Activated CD4-positive, alpha-beta T cell treated with anti-CD3 and anti-CD28 coated beads for 48 hours (primary cell): ENCODE data around the gene CLDN9.

Experiments
- DNase-seq: peaks from one replicate; pipeline ENCODE4 v3.0.0-alpha.2; 2020

CLDN9 gene

DNA sequence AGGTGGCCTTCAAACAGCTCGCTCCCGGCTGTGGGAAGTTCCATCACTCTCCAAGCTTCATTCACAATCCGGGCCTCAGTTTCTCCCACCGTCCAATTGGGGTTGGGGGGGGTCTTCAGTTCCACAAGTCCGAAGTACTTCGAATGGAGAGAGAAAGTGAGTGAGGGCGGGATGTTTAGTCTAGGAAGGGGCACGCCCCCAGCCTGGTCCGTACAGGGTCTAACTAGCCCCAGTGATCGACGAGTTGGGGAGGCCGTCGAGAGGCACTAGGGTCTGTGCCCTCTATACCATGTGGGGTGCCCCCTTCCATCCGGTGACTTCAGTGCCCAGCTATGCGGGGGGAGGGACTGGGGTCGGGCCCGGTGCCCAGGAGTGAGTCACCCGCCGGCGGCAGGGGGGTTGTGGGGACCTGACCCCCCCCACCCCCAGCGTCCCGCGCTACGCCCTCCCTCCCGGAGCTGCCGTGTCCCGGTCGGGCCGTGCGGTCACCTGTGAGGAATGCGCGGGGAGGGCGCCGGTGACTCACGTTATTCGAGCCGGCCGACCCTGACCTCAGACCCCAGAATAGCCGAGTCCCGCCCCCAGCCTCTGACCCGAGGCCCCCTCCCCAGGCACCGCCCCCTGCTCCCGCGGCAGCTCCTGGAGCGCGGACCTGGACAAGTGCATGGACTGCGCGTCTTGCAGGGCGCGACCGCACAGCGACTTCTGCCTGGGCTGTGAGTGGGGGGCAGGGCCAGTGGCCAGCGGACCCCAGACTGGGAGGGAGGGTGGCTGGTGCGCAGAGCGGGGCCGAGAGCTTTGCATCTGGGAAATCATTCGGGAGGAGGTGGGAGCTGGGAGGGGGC lies 8.1 kb downstream of the CLDN9 start:
- DNase-seq: peak; percentile 61

DNA sequence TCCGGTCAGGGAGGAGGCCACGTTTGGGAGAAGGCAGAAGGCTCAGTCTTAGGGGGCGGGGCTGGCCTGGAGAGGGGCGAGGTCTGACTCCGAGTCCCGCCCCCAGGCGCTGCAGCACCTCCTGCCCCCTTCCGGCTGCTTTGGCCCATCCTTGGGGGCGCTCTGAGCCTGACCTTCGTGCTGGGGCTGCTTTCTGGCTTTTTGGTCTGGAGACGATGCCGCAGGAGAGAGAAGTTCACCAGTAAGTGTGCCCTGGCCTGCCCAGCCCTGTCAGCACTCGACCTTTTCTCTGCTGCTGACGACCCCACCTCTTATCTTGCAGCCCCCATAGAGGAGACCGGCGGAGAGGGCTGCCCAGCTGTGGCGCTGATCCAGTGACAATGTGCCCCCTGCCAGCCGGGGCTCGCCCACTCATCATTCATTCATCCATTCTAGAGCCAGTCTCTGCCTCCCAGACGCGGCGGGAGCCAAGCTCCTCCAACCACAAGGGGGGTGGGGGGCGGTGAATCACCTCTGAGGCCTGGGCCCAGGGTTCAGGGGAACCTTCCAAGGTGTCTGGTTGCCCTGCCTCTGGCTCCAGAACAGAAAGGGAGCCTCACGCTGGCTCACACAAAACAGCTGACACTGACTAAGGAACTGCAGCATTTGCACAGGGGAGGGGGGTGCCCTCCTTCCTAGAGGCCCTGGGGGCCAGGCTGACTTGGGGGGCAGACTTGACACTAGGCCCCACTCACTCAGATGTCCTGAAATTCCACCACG lies 8.9 kb downstream of the CLDN9 start:
- peak; percentile 96 for DNase-seq

DNA sequence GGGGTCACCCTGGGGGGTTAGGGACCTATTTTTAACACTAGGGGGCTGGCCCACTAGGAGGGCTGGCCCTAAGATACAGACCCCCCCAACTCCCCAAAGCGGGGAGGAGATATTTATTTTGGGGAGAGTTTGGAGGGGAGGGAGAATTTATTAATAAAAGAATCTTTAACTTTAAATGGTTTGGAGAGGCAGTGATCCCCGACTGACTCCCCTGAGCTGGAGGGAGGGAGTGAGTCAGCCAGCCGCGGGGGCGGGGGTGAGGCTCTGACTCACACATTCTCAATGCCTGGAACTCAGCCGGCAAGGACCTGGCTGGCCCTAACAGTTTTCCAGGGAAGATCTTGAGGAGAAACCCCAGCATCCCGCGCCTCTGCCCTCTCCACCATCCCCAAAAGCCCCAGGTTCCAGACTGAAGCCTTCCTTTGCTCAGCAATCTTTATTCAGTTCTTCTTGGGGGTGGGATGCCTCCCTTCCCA lies 9.5 kb downstream of the CLDN9 start:
- peak; percentile 95 for DNase-seq

DNA sequence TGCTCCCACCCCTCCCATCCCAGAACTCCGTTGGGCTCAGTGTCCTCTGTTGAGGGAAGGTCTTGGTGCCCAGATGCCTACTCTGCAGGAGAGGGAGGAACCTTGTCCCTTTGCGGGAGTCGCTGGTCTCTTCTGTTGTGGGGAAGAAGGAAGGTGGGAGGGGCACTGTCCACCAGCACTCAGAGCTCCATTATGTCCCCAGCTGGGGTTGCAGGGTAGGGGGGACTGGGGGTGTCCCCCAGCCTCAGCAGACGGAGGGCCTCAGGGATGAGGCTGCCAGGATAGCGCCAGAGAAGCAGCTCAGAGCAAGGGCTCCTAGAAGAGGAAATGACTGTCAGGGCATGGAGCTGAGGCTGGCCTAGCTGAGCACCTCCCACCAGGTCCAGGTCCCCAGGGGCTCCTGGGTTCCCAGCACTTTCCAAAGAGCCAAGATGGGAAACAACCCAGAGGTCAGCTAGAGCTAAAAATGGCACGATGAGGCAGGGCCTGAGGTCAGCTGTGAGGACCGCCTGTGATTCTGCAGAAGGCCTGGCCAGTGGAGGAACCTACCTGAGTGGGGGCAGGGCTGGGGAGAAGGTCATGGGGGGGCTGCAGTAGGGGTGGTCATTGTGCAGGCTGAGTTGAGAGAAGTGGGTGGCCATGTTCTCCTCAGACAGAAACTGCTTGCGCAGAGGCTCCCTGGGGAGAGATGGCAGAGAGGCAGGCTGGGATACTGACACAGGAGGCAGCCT lies 10.1 kb downstream of the CLDN9 start:
- peak; percentile 56 for DNase-seq

DNA sequence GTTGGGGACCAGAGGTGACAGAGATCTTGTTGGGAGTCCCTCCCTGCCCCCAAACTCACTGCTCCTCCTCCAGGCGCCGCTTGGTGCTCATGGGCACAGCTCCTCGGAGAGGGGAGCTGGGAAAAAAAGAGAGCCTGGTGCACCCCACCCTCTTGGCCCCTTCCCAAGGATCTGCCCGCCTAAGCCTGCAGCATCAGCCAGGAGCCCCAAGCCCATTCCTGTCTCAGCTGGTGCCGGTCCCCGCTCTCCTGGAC lies 10.6 kb downstream of the CLDN9 start:
- no peak for DNase-seq

DNA sequence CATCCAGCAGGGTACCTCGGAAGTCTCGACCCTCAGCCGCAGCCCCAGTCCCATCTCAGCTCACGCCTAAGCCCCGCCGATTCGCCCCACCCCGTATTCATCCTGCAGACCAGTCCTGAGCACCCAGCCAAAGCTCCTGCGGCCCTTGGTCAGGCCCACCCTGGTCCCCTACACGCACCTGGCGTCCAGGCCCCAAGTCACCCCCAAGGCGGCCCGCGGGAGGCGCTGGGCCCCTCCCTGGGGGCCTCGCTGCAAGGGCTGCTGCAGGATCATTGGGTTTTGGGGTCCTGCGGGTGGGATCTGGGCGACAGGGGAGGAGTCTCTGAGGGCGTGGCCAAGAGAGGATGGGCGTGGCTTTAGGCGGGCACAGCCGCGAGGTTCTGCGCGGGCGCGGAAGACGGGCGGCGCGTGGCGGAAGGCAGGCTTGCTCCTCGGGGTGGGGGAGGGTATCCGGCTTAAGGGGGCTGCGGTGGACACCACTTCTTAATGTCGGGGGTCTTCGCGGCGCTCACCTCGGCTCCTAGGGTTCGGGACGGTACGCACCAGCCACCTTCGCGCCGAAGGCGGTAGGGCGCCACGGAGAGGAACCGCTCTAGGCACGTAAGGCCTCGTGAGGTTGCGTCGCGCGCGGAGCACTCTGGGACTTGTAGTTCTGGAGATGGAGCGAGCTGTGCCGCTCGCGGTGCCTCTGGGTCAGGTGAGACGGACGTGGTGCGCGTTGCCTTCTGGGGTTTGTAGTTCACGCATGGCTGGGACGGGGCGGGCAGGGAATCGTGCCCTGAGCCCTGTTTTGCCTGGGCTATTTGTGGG lies 11.2 kb downstream of the CLDN9 start, which contains the start of the genes HCFC1R1 and THOC6:
HCFC1R1 (minus strand) TSS at position 274 of the 810 bp plus-strand sequence; CDS start at position 273, 1 bp downstream.
THOC6 (plus strand) TSS at position 367 of the 810 bp plus-strand sequence; CDS start at position 659, 292 bp downstream.
- DNase-seq: peak; percentile 98

DNA sequence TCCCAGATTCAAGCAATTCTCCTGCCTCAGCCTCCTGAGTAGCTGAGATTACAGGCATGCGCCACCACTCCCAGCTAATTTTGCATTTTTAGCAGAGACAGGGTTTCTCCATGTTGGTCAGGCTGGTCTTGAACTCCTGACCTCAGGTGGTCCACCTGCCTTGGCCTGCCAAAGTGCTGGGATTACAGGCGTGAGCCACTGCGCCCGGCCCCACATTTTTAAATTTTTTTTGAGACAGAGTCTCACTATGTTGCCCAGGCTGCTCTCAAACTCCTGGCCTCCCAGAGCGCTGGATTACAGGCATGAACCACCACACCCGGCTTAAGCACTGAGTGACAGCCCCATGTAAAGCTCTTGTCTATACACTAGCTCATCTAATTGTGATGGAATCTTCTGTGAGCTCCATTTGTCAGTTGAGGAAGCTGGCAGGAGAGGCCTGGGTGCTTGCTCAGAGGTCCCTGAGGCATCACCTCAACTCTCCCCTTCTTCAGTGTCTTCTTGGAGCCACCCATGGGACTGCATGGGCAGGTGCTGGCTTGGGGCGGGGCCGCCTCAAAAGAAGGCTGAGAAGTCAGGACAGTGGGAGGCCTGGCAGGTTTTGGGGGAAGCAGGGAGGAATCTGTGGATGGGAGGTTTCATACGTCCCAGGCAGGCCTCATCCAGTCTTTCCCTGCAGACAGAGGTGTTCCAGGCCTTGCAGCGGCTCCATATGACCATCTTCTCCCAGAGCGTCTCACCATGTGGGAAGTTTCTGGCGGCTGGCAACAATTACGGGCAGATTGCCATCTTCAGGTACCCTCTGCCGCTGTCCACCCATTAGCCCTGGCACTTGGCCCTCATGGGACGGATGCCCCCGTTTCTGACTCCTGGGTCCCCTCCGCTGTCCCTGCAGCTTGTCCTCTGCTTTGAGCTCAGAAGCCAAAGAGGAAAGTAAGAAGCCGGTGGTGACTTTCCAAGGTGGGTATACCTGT lies 12.6 kb downstream of the CLDN9 start:
- no peak for DNase-seq

DNA sequence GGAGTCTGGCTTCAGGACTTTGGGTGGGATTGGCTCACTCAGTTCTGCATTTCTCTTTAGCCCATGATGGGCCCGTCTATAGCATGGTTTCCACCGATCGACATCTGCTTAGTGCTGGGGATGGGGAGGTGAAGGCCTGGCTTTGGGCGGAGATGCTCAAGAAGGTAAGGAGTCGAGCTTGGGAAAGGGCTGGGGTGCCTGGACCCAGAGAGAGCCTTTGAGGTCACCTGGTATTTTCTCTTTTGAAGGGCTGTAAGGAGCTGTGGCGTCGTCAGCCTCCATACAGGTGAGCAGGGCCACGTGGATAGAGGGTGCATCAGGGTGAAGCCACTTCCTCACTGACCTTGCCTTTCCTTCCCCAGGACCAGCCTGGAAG lies 13.3 kb downstream of the CLDN9 start:
- DNase-seq: no peak

DNA sequence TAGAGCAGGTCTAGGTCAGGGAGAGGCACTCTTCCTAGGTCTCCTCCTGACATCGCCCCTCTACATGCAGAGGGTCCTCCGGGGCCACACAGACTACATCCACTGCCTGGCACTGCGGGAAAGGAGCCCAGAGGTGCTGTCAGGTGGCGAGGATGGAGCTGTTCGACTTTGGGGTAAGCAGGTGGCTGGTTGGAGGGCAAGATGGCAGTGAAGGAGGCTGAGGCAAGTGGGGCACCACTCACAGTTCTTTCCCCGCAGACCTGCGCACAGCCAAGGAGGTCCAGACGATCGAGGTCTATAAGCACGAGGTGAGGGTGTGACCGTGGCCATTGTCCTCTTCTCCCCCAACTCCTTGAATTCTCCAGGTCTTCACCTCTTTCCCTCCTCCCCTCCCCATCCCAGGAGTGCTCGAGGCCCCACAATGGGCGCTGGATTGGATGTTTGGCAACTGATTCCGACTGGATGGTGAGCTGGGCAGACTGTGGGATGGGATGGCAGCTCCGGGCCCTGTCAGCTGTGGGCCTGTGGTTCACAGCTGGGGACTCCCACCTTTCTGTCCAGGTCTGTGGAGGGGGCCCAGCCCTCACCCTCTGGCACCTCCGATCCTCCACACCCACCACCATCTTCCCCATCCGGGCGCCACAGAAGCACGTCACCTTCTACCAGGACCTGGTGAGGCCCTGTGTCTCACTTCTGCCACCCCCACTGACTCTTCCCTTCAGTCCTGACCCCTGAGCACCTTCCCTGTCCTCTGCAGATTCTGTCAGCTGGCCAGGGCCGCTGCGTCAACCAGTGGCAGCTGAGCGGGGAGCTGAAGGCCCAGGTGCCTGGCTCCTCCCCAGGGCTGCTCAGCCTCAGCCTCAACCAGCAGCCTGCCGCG lies 14.1 kb downstream of the CLDN9 start:
- no peak for DNase-seq

DNA sequence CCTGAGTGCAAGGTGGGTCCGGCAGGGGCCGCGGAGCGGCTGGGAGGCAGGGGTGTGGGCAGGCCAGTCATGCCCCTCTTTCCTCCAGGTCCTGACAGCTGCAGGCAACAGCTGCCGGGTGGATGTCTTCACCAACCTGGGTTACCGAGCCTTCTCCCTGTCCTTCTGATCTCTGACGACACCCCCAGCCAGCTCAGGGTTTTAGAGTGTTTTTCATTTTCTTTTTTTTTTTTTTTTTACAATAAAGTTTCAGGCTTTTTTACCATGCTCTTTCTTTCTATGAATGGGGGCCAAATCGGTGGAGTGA lies 14.7 kb downstream of the CLDN9 start:
- no peak for DNase-seq

DNA sequence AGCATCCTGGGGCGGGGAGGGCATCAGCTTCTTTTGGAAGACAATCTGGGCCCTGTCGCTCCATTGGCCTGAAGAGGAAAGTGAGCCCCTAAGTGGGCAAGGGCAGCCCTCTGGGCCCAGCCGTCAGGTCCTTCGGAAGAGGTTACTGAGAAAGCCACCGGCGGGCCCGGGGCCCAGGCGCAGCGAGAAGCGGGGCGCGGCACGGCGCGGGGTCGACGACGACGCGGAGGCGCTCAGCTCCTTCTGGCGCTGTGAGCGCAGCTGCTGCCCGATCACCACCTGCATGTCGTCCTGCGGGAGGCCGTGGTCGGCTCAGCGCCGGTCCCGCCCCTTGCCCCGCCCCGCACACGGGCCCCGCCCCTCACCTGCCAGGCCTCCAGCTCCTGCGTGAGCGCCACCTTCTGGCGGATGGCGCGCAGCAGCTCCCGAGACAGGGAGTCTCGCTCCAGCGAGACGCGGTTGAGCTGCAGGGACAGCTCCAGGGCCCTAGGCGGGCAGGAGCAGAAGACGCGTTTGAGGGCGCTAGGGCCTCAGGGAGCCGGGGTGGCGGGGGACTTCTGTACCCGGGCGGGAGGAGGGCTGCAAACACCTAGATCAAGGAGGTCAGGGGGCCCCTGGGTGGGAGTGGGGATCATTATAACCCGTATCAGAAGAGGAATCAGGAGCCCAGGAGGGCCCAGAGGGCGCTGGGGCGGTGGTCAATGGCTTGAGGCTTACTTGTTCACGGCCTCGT lies 15.4 kb downstream of the CLDN9 start:
- DNase-seq: peak; percentile 92

DNA sequence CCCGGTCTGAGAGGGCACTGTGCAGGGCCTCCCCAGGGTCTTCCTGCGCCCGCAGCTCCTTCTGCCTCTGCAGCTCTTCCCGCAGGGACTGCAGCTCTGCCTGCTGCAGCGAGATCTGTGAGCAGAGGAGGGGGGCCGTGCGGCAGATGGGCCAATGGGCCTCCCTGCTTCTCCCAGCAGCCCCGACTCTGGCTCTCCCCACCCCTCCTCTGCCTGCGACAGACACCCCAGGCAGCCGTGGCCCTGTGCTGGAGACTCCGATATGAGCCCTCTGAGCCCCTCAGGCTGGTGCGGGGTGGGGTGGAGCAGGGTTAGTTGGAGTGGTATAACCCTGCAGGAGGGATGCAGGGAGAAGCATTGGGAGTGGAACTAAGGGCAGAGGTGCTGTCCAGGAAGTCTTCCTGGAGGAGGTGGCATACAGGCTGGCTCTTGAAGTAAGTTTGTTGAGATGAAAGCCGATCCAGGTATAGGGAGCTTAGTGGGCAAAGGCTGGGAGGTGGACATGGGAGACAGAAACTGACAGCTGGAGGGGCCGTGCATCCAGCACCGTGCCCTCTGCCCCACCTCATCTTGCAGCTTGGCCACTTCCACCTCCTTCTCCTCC lies 16.1 kb downstream of the CLDN9 start:
- DNase-seq: no peak

DNA sequence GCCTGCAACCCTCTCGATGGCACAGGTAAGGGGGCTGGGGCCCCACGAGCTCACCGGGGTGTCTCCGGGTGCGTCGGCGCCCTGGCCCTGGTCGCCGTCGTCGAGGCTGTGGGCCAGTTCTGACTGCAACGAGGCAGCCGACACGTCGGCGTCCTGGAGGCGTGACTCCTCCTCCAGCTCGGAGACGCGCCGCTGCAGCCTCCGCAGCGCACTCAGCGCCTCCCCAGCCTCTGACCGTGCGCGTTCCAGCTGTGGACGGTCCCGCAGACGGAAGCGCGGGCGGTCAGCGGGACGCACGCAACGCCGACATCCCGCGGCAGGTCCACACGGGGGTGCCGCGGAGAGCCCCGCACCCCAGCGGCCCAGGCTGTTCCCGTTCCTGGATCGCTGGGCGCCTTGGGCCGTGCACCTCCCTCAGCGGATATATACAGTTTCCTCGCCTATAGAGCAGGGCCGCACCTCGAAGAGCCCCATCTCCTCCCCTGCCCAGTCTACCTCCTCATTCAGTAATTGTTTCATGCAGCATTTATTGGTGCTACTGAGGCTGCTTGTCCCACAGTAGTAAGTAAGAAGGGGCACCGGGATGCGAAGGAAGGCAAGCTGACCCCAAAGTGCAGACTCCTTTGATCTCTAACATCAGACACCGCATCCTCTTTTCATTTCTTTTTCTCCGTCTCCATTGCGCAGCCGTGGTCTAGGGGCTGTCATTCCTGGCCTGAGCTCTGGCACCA lies 16.9 kb downstream of the CLDN9 start:
- peak; percentile 69 for DNase-seq

DNA sequence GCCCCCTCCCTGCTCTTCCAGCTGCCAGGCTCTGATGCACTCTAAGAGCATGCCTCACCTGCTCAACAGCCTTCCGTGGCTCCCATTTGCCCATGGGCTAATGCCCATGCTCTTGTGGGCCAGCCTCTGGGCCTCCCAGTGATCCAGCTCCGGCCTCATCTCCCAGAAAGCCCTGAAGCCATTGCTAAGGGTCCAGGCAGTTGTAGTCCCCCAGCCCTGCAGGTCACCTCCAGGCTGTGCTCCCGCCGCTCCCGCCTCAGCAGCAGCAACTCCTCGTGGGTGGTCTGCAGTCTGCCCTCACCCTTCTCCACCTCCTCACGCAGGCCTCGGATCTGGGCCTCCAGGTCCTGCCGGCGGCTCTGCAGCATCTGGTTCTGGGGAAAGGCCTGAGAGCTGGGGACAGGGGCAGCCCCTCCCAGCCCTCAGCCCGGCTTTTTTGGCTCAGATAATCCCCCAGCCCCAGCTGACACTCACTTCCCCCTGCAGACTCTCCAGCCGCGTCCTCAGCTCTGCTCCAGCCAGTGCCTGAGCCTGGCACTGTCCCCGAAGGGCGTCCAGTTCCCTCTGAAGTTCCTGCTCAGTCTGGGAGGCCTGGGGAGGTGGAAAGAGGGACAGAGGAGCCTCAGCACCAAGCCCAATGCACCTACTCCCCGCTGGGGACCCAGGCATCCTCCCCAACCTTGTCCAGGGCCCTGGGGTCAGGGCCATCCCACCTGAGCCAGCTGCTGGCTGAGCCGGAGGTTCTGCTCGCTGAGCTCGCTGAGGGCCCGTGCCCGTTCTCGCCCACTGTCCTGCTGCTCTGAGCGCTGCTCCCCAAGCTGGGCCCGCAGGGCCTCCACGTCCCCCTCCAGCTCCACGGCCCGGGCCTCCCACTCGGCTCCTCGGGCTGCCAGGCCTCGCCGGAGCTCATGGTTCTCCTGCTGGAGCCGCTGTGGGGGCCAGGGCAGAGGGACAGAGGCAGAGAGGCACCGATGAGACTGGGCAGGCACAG lies 17.8 kb downstream of the CLDN9 start:
- DNase-seq: no peak

DNA sequence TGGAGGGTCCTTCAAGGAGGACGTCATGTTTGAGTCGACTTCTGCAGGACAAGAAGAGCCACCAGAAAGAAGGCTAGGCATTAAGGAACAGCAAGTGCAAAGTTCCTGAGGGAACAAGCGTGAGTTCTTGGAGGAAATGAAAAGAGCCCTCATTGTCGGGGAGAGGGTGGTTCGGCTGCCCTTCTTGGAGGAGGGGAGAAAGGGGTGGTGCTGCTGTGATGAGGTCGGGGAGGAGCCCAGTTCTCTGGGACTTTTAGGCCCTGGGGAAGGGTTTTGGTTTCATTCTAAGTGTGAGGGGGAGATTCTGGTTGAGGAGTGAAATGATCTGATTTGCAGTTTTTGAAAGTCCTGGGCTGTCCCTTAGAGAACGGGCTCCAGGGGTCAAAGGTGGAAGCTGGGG lies 19.9 kb downstream of the CLDN9 start:
- no peak for DNase-seq

DNA sequence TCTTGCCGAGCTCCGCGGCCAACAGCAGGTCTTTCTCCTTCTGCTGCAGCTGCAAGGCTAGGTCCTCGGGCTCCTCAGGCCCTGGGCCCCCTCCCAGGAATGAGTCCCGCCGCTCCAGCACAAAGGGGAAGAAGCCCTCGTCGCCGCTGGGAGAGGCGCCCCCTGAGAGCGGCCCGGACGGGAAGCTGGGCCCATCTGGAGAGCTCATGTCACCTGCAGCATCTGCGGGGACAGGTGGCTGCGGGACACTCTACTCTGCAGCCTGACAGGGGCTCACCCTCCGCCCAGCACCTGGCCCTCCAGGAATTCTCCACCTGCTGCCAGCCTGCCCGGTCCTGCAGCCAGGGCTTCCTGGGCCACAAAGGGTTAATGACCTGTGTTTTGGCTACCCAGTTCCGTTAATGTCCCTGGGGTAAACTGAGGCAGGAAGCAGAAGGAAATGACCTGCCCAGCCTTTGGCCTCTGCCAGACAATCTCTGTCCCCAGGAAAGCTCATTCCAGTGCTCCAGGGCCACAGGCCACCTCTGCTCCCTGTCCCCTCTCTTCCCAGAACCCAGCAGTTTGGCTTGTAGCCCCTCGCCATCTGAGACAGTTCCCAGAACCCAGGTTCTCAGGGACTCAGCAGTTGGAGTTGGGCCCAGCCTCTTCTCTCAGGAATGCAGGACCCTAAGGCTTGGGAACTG lies 22.7 kb downstream of the CLDN9 start:
- DNase-seq: no peak
